ENCODE results near the gene POLG. TPM values are rescaled to one million over a fixed set of nuclear protein-coding genes. Genes with fewer than 3 reads are reported as not detected.

POLG gene
- total and polyA plus RNA-seq, 2 donors (not counting 1 experiment from before 2014, with no cell fraction given) = 81.1 to 144 TPM

GRCh38 chr15:89371228-89372044, 36.8 kb upstream of the POLG start:
- Mint-ChIP-seq H3K9me3 (ENCODE audit: insufficient read depth) (no peaks in the 10 kb centered on the region), H3K4me3 (no peak overlapping the region), H3K27ac (no peak overlapping the region), H3K4me1 (peaks cover 26% of the 10 kb centered on the region), H3K27me3 (peaks cover 62% of the 10 kb centered on the region)
- no peak for ATAC-seq (ENCODE audit: low read depth)
- H3K27ac ChIP-seq (ENCODE audit: low read length in 2 of 2) = no peak overlapping the region
- no peaks in the 10 kb centered on the region for H4K20me1 ChIP-seq (ENCODE audit: control insufficient read depth, insufficient read depth, low read length, poor library complexity, severe bottlenecking)
- no peaks in the 10 kb centered on the region for H3K79me2 ChIP-seq (ENCODE audit: control insufficient read depth, insufficient read depth, low read length)
- no peaks in the 10 kb centered on the region for H3K36me3 ChIP-seq (replicated peaks in 1 of 2; ENCODE audit: control extremely low read depth in 1 of 2, control insufficient read depth in 1 of 2, extremely low read depth in 1 of 2, insufficient read depth in 2 of 2, low read length in 1 of 2)
- WGBS (ENCODE audit: insufficient coverage) = 10% methylated on average over 84 of the region's 87 CpGs
- peaks cover 0 to 41% (median 0%) of the 10 kb centered on the region in 3 donors for H3K9me3 ChIP-seq (ENCODE audit: control extremely low read depth in 1 of 3, control insufficient read depth in 2 of 3, insufficient read depth in 1 of 3, low read length in 2 of 3)
- no peak overlapping the region for H3K4me3 ChIP-seq (ENCODE audit: control extremely low read depth in 1 of 5, extremely low read depth in 1 of 5, insufficient read depth in 1 of 5, low read depth in 2 of 5, low read length in 4 of 5)
- CTCF ChIA-PET = interaction anchor here (1.8 kb wide), 1 partner anchor 13 kb away, joined by 17 read pairs; no protein-coding TSS in a partner anchor
- no peak for TF ChIP-seq EZH2 (IDR thresholded peaks at IDR 0.05; ENCODE audit: borderline replicate concordance, insufficient read depth, low read depth, low read length, poor library complexity, severe bottlenecking)
- no peak for TF ChIP-seq CTCF (IDR thresholded peaks at IDR 0.05)
- H3K27me3 ChIP-seq (replicated peaks in 1 of 4; ENCODE audit: control extremely low read depth in 1 of 4, control insufficient read depth in 3 of 4, insufficient read depth in 4 of 4, low read length in 3 of 4) = peaks cover 0 to 93% (median 69%) of the 10 kb centered on the region in 4 experiments
- no peak overlapping the region for H2AFZ ChIP-seq (ENCODE audit: insufficient read depth, low read depth, low read length, poor library complexity, severe bottlenecking)
- intact Hi-C loops (cut with micrococcal nuclease) = no loop called here
- peaks cover 25 to 35% of the 10 kb centered on the region in 2 donors for H3K4me1 ChIP-seq (ENCODE audit: control insufficient read depth in 2 of 2, insufficient read depth in 2 of 2, low read length in 2 of 2)
- peak overlapping the region; percentile 47 for H3K4me2 ChIP-seq (replicated peaks; ENCODE audit: low read depth, low read length, poor library complexity, severe bottlenecking)
- H3K9ac ChIP-seq (ENCODE audit: low read length) = no peak overlapping the region
- DNase-seq = no peak
- POLR2A ChIA-PET = no interaction called here

GRCh38 chr15:89370978-89371227, 36.3 kb upstream of the POLG start:
- H3K9me3 Mint-ChIP-seq (ENCODE audit: insufficient read depth) = no peaks in the 10 kb centered on the region
- POLR2A ChIA-PET = no interaction called here
- CTCF ChIA-PET = no interaction called here
- 7% methylated on average over 11 of the region's 11 CpGs for WGBS (ENCODE audit: insufficient coverage)
- Histone ChIP-seq H2AFZ (ENCODE audit: insufficient read depth, low read depth, low read length, poor library complexity, severe bottlenecking) (no peak overlapping the region), H3K4me2 (replicated peaks; ENCODE audit: low read depth, low read length, poor library complexity, severe bottlenecking) (peak overlapping the region; percentile 47), H3K36me3 (replicated peaks in 1 of 2; ENCODE audit: control extremely low read depth in 1 of 2, control insufficient read depth in 1 of 2, extremely low read depth in 1 of 2, insufficient read depth in 2 of 2, low read length in 1 of 2) (no peaks in the 10 kb centered on the region), H3K4me3 (ENCODE audit: control extremely low read depth in 1 of 5, extremely low read depth in 1 of 5, insufficient read depth in 1 of 5, low read depth in 2 of 5, low read length in 4 of 5) (no peak overlapping the region), H3K9me3 (ENCODE audit: control extremely low read depth in 1 of 3, control insufficient read depth in 2 of 3, insufficient read depth in 1 of 3, low read length in 2 of 3) (peaks cover 0 to 41% (median 0%) of the 10 kb centered on the region in 3 donors), H3K27ac (ENCODE audit: low read length in 2 of 2) (no peak overlapping the region), H3K4me1 (ENCODE audit: control insufficient read depth in 2 of 2, insufficient read depth in 2 of 2, low read length in 2 of 2) (peaks cover 25 to 35% of the 10 kb centered on the region in 2 donors), H3K79me2 (ENCODE audit: control insufficient read depth, insufficient read depth, low read length) (no peaks in the 10 kb centered on the region), H4K20me1 (ENCODE audit: control insufficient read depth, insufficient read depth, low read length, poor library complexity, severe bottlenecking) (no peaks in the 10 kb centered on the region), H3K27me3 (replicated peaks in 1 of 4; ENCODE audit: control extremely low read depth in 1 of 4, control insufficient read depth in 3 of 4, insufficient read depth in 4 of 4, low read length in 3 of 4) (peaks cover 0 to 95% (median 70%) of the 10 kb centered on the region in 4 experiments), H3K9ac (ENCODE audit: low read length) (no peak overlapping the region)
- ATAC-seq (ENCODE audit: low read depth) (no peak), DNase-seq (no peak)
- peaks cover 64% of the 10 kb centered on the region for H3K27me3 Mint-ChIP-seq
- intact Hi-C loops (cut with micrococcal nuclease) = no loop called here
- H3K4me1 Mint-ChIP-seq = peaks cover 26% of the 10 kb centered on the region
- no peak for TF ChIP-seq CTCF (IDR thresholded peaks at IDR 0.05)
- TF ChIP-seq EZH2 (IDR thresholded peaks at IDR 0.05; ENCODE audit: borderline replicate concordance, insufficient read depth, low read depth, low read length, poor library complexity, severe bottlenecking) = no peak
- H3K4me3 Mint-ChIP-seq = no peak overlapping the region
- no peak overlapping the region for H3K27ac Mint-ChIP-seq

Measured in B cell (primary cell).